Lung (tissue), 12 donors: Measurements from ENCODE around the gene GPHA2. TPM values are rescaled to one million over a fixed set of nuclear protein-coding genes. Genes with fewer than 3 reads are reported as not detected.

Experiments used
- ATAC-seq: fragments of 200-7000 bp; cut with Tn5 transposase; one replicate; pipeline ENCODE4 v1.9.1; 2020; ENCODE audit warnings: moderate number of reproducible peaks; ENCODE audit not compliant: insufficient read depth, low FRiP score
- DNase-seq, 3 donors: peaks; one replicate each; pipeline ENCODE4 v3.0.0-alpha.2; 2013 to 2017
- H3K27ac ChIP-seq, 2 donors: one replicate each; pipeline ENCODE4 v1.5.1; 2013; ENCODE audit warnings: mild to moderate bottlenecking in 2 of 2, moderate library complexity in 2 of 2, control low read depth in 1 of 2, inconsistent platforms in 1 of 2, low read depth in 1 of 2, low read length in 1 of 2
- H3K27me3 ChIP-seq, 3 donors: one replicate each; pipeline ENCODE4 v1.5.1; 2013; ENCODE audit warnings: low read length in 2 of 3; ENCODE audit not compliant: control insufficient read depth in 3 of 3, insufficient read depth in 3 of 3
- H3K36me3 ChIP-seq, 4 donors: one replicate each; pipeline ENCODE4 v1.5.1; 2013; ENCODE audit warnings: low read length in 4 of 4, mild to moderate bottlenecking in 1 of 4, moderate library complexity in 1 of 4; ENCODE audit not compliant: control insufficient read depth in 4 of 4, insufficient read depth in 4 of 4
- H3K4me1 ChIP-seq, 5 donors: one replicate each; pipeline ENCODE4 v1.5.1; 2013; ENCODE audit warnings: low read length in 5 of 5, mild to moderate bottlenecking in 2 of 5, moderate library complexity in 1 of 5; ENCODE audit not compliant: control insufficient read depth in 5 of 5, insufficient read depth in 5 of 5
- H3K4me3 ChIP-seq: one replicate; pipeline ENCODE4 v1.5.1; 2013; ENCODE audit warnings: mild to moderate bottlenecking, control low read depth, moderate library complexity
- H3K9ac ChIP-seq, 2 donors: one replicate each; pipeline ENCODE4 v1.5.1; 2013; ENCODE audit warnings: low read length in 2 of 2, control low read depth in 1 of 2; ENCODE audit not compliant: insufficient read depth in 1 of 2
- H3K9me3 ChIP-seq, 4 donors: one replicate each; pipeline ENCODE4 v1.5.1; 2013; ENCODE audit warnings: low read length in 3 of 4, mild to moderate bottlenecking in 1 of 4, moderate library complexity in 1 of 4; ENCODE audit not compliant: control insufficient read depth in 4 of 4, insufficient read depth in 3 of 4
- CTCF ChIP-seq: IDR thresholded peaks from 2 replicates; pipeline ENCODE4 v1.5.1; 2012; ENCODE audit warnings: mild to moderate bottlenecking; ENCODE audit errors: control extremely low read depth, extremely low read depth
- WGBS, 2 donors: extraction: QIAGEN DNeasy Blood & Tissue Kit; methylation state at CpG; one replicate each; pipeline ENCODE4 v1.1.7; 2013; 5-methylcytosine and 5-hydroxymethylcytosine counted together
- polyA plus RNA-seq, 2 donors: library from polyadenylated mRNA; stranded (reverse); fragments of 200-250 nt; gene quantifications; one replicate each; pipeline ENCODE4 v1.2.1, GENCODE V29; 2013
- total RNA-seq, 2 donors: library from RNA; depleted of rRNA in 1 of 2; stranded (reverse); fragments of >200 nt in 1 of 2; gene quantifications; one replicate each; pipeline ENCODE4 v1.2.1, GENCODE V29; 2014 to 2021
- donor health status: control.
- donor health status: control.
- donor health status: Bipolar disorder and iron deficiency.
- donor health status: healthy.
- donor health status: DM: yes; HTN: yes; CAD: no.

GPHA2 gene
- total and polyA plus RNA-seq, 4 donors = 0.19 TPM; not detected in 3

- 1% methylated on average over 46 to 47 of the region's 47 CpGs for WGBS, 2 donors
- Histone ChIP-seq H3K4me1 (peaks cover 0 to 17% (median 4%) of the 10 kb centered on the region in 5 donors), H3K27ac (peak within 1 kb of the TSS; percentile 93 to 97), H3K9ac (peak within 1 kb of the TSS; percentile 63 to 93), H3K36me3 (peaks cover 0 to 11% (median 5%) of the 10 kb centered on the region in 4 donors), H3K9me3 (no peaks in the 10 kb centered on the region), H3K4me3 (peak within 1 kb of the TSS; percentile 88), H3K27me3 (no peaks in the 10 kb centered on the region)
- DNase-seq (peak; percentile 90 to 95 (median 94)), ATAC-seq (peak; percentile 97)
- TF ChIP-seq CTCF = peak; percentile 60
Observed at GRCh38 chr11:64923944-64924909, 11.5 kb downstream of the GPHA2 start, which contains the start of gene PPP2R5B. Gene PPP2R5B, plus strand, starts transcription at chr11:64924689. Its CDS starts 1,046 bp downstream, at chr11:64925735.

GRCh38 chr11:64923151-64923661, 12.5 kb downstream of the GPHA2 start:
- no peaks in the 10 kb centered on the region for H3K27me3 ChIP-seq
- TF ChIP-seq CTCF = no peak
- ATAC-seq = no peak
- H3K9me3 ChIP-seq = no peaks in the 10 kb centered on the region
- no peak overlapping the region for H3K27ac ChIP-seq
- no peak for DNase-seq
- H3K4me1 ChIP-seq = peaks cover 0 to 19% (median 4%) of the 10 kb centered on the region in 5 donors
- 91 to 99% methylated on average over 11 of the region's 11 CpGs for WGBS, 2 donors
- H3K4me3 ChIP-seq = no peak overlapping the region
- H3K9ac ChIP-seq = no peak overlapping the region
- H3K36me3 ChIP-seq = peaks cover 0 to 7% (median 2%) of the 10 kb centered on the region in 4 donors

- no peaks in the 10 kb centered on the region for H3K36me3 ChIP-seq
- no peak overlapping the region for H3K9ac ChIP-seq
- DNase-seq (no peak), ATAC-seq (no peak)
- 54 to 59% methylated on average over 3 of the region's 3 CpGs for whole genome bisulfite sequencing, 2 donors
- H3K4me3 ChIP-seq = no peak overlapping the region
- no peaks in the 10 kb centered on the region for H3K27me3 ChIP-seq
- H3K9me3 ChIP-seq = no peaks in the 10 kb centered on the region
- H3K27ac ChIP-seq = no peak overlapping the region
- peaks cover 0 to 25% (median 4%) of the 10 kb centered on the region in 5 donors for H3K4me1 ChIP-seq
- TF ChIP-seq CTCF = no peak
Observed at GRCh38 chr11:64921384-64921783, 14.3 kb downstream of the GPHA2 start.
